HL-60/S4 treated with phorbol 12-myristate 13-acetate at 8.2 ng/mL for 4 days and 3 days (cell line): ENCODE measurements around the gene ADM5.
"Not testable (repeated sequence)": the region's sequence is repeated elsewhere in the genome, so short reads cannot be mapped to it uniquely, and the experiment has no call there.

ENCODE experiments used
- in situ Hi-C: fragments of 300-500 bp; cut with MboI; formaldehyde crosslinking; loops from 2 replicates; pipeline ENCODE4 v1.15.0; 2022; ENCODE audit warnings: low sequenced_read_pairs

The ADM5 gene

GRCh38 chr19:49699364-49699763, 10.0 kb downstream of the ADM5 start:
- in situ Hi-C loops: no loop called here

- in situ Hi-C loops: no loop called here
These were observed 11.2 kb downstream of the ADM5 start for GRCh38 chr19:49700563-49700962.

- in situ Hi-C loops: no loop called here
These were observed 11.9 kb downstream of the ADM5 start for GRCh38 chr19:49701271-49701786.

GRCh38 chr19:49704888-49705642, 15.7 kb downstream of the ADM5 start:
- in situ Hi-C loops: no loop called here

GRCh38 chr19:49705919-49706318, 16.5 kb downstream of the ADM5 start:
- in situ Hi-C loops: no loop called here

- in situ Hi-C loops: no loop called here
These were observed 21.1 kb downstream of the ADM5 start for GRCh38 chr19:49710372-49710951.

- in situ Hi-C loops: no loop called here
These were observed 23.0 kb downstream of the ADM5 start for GRCh38 chr19:49712397-49712859.

GRCh38 chr19:49713236-49713845, 23.9 kb downstream of the ADM5 start:
- in situ Hi-C loops: no loop called here

GRCh38 chr19:49716154-49716553, 26.8 kb downstream of the ADM5 start:
- in situ Hi-C loops: no loop called here

GRCh38 chr19:49718511-49718910, 29.1 kb downstream of the ADM5 start:
- in situ Hi-C loops: no loop called here

- in situ Hi-C loops: no loop called here
These were observed 29.6 kb downstream of the ADM5 start for GRCh38 chr19:49718991-49719390.

- in situ Hi-C loops: not testable (repeated sequence)
These were observed 30.0 kb downstream of the ADM5 start for GRCh38 chr19:49719420-49719819.

GRCh38 chr19:49727217-49728030, 38.0 kb downstream of the ADM5 start:
- in situ Hi-C loops: no loop called here

GRCh38 chr19:49730166-49730565, 40.8 kb downstream of the ADM5 start:
- in situ Hi-C loops: no loop called here

- in situ Hi-C loops: no loop called here
These were observed 48.9 kb downstream of the ADM5 start for GRCh38 chr19:49738268-49738667.

GRCh38 chr19:49739098-49739497, 49.7 kb downstream of the ADM5 start:
- in situ Hi-C loops: no loop called here

GRCh38 chr19:49739933-49740332, 50.5 kb downstream of the ADM5 start:
- in situ Hi-C loops: no loop called here
